Sigmoid colon (tissue), 4 donors: ENCODE data around the gene LAMA3.

Experiments
- POLR2A ChIP-seq, 2 donors: fragments of 450-650 bp; IDR thresholded peaks; one replicate each; pipeline ENCODE4 v1.6.1; 2016; ENCODE audit warnings: antibody characterized with exemption in 2 of 2, mild to moderate bottlenecking in 2 of 2, moderate library complexity in 2 of 2
- POLR2AphosphoS5 ChIP-seq, 4 donors: sonication (generic); formaldehyde crosslinking; IDR thresholded peaks; one replicate each; pipeline ENCODE4 v1.6.1; 2017; ENCODE audit warnings: antibody characterized with exemption in 4 of 4
- TF ChIP-seq, protein P1 (sequence below), 4 experiments: fragments of 450-650 bp in 3 of 4; fragments of 200-600 bp in 1 of 4; IDR thresholded peaks; one replicate each; pipeline ENCODE4 v1.5.1; 2016 to 2019; ENCODE audit warnings: antibody characterized with exemption in 4 of 4, mild to moderate bottlenecking in 3 of 4, moderate library complexity in 2 of 4

DNA sequence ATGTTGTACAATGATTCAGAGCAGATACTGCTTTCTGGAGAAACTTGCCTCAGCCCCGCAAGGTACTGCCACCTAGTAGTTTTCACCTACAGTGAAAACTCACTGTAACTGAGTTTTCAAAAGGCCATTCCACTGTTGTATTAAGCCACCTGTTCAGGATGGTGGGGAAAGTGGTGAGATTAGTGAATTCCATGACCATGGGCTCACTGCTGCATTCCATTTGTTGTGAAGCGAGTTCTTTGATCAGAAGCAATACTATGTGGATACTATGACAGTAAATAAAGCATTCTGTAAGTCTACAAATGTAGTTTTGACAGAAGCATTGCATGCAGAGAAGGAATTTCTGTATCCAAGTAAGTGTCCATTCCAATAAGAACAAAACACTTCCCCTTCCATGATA is 113.6 kb downstream of the LAMA3 start:
- TF ChIP-seq, protein P1, sequence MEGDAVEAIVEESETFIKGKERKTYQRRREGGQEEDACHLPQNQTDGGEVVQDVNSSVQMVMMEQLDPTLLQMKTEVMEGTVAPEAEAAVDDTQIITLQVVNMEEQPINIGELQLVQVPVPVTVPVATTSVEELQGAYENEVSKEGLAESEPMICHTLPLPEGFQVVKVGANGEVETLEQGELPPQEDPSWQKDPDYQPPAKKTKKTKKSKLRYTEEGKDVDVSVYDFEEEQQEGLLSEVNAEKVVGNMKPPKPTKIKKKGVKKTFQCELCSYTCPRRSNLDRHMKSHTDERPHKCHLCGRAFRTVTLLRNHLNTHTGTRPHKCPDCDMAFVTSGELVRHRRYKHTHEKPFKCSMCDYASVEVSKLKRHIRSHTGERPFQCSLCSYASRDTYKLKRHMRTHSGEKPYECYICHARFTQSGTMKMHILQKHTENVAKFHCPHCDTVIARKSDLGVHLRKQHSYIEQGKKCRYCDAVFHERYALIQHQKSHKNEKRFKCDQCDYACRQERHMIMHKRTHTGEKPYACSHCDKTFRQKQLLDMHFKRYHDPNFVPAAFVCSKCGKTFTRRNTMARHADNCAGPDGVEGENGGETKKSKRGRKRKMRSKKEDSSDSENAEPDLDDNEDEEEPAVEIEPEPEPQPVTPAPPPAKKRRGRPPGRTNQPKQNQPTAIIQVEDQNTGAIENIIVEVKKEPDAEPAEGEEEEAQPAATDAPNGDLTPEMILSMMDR (IDR thresholded peaks at IDR 0.05): no peak
- TF ChIP-seq POLR2A (IDR thresholded peaks at IDR 0.05) (no peak), POLR2AphosphoS5 (IDR thresholded peaks at IDR 0.05) (no peak)
